Measurements from ENCODE around the gene ACMSD. TPM values are rescaled to one million over a fixed set of nuclear protein-coding genes. Genes with fewer than 3 reads are reported as not detected.
A peak's percentile ranks its signal among the peaks of the same experiment; 100 is the strongest.

Gene ACMSD
- total and polyA plus RNA-seq, 2 experiments from 2014 or later, result 0.11 TPM; not detected in 1

DNA sequence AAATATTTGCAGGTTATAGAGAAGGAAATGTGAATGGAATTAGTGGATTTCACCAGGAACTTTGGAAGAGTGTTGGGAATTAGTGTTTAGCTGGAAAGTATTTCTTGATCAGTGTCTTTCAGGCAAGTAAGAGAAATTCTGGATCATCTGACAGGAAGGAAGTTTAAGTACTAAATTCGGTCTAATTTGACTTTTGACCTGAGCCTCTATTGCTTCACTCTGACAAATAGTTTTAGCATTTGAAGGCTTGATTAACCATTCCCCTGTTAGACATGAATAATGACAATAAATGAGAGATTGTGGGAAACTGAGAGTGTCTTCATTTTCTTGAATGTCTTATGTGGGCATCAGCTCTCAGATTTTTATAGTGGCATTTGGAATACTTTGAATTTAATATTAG lies 96.2 kb downstream of the ACMSD start:
- no peak overlapping the region for H3K27ac ChIP-seq (ENCODE audit: low read depth)
- no peaks in the 10 kb centered on the region for H3K9me2 ChIP-seq (ENCODE audit: insufficient read depth)
- DNase-seq (ENCODE audit: low spot score), result no peak
- no peaks in the 10 kb centered on the region for H3F3A ChIP-seq (replicated peaks; ENCODE audit: low read depth)
- no peak overlapping the region for H3K4me3 Mint-ChIP-seq
- peaks cover 10% of the 10 kb centered on the region; the same call in 1 of the 2 replicates for H3K36me3 ChIP-seq (ENCODE audit: insufficient read depth)
- no peak for TF ChIP-seq STAT1 (IDR thresholded peaks at IDR 0.05; ENCODE audit: unreplicated experiment)
- TF ChIP-seq, protein P1, sequence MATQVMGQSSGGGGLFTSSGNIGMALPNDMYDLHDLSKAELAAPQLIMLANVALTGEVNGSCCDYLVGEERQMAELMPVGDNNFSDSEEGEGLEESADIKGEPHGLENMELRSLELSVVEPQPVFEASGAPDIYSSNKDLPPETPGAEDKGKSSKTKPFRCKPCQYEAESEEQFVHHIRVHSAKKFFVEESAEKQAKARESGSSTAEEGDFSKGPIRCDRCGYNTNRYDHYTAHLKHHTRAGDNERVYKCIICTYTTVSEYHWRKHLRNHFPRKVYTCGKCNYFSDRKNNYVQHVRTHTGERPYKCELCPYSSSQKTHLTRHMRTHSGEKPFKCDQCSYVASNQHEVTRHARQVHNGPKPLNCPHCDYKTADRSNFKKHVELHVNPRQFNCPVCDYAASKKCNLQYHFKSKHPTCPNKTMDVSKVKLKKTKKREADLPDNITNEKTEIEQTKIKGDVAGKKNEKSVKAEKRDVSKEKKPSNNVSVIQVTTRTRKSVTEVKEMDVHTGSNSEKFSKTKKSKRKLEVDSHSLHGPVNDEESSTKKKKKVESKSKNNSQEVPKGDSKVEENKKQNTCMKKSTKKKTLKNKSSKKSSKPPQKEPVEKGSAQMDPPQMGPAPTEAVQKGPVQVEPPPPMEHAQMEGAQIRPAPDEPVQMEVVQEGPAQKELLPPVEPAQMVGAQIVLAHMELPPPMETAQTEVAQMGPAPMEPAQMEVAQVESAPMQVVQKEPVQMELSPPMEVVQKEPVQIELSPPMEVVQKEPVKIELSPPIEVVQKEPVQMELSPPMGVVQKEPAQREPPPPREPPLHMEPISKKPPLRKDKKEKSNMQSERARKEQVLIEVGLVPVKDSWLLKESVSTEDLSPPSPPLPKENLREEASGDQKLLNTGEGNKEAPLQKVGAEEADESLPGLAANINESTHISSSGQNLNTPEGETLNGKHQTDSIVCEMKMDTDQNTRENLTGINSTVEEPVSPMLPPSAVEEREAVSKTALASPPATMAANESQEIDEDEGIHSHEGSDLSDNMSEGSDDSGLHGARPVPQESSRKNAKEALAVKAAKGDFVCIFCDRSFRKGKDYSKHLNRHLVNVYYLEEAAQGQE (IDR thresholded peaks at IDR 0.05; ENCODE audit: unreplicated experiment), result no peak
- no peak for TF ChIP-seq ZNF114 (CRISPR knock-in tag; IDR thresholded peaks at IDR 0.05)
- TF ChIP-seq ZNF331 (CRISPR knock-in tag; IDR thresholded peaks at IDR 0.05; ENCODE audit: low read depth), result no peak
- no peak for TF ChIP-seq EZH2 (IDR thresholded peaks at IDR 0.05; ENCODE audit: low read depth, unreplicated experiment)
- TF ChIP-seq JUNB (IDR thresholded peaks at IDR 0.05; ENCODE audit: unreplicated experiment), result no peak
- no peak for TF ChIP-seq NANOG (IDR thresholded peaks at IDR 0.05; ENCODE audit: borderline replicate concordance)
- TF ChIP-seq POLR2AphosphoS5 (IDR thresholded peaks at IDR 0.05; ENCODE audit: low read depth), result no peak
- TF ChIP-seq, protein P2, sequence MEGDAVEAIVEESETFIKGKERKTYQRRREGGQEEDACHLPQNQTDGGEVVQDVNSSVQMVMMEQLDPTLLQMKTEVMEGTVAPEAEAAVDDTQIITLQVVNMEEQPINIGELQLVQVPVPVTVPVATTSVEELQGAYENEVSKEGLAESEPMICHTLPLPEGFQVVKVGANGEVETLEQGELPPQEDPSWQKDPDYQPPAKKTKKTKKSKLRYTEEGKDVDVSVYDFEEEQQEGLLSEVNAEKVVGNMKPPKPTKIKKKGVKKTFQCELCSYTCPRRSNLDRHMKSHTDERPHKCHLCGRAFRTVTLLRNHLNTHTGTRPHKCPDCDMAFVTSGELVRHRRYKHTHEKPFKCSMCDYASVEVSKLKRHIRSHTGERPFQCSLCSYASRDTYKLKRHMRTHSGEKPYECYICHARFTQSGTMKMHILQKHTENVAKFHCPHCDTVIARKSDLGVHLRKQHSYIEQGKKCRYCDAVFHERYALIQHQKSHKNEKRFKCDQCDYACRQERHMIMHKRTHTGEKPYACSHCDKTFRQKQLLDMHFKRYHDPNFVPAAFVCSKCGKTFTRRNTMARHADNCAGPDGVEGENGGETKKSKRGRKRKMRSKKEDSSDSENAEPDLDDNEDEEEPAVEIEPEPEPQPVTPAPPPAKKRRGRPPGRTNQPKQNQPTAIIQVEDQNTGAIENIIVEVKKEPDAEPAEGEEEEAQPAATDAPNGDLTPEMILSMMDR (conservative IDR thresholded peaks at IDR 0.05; ENCODE audit: low read depth in 2 of 2), result no peak
- TF ChIP-seq, protein P3, sequence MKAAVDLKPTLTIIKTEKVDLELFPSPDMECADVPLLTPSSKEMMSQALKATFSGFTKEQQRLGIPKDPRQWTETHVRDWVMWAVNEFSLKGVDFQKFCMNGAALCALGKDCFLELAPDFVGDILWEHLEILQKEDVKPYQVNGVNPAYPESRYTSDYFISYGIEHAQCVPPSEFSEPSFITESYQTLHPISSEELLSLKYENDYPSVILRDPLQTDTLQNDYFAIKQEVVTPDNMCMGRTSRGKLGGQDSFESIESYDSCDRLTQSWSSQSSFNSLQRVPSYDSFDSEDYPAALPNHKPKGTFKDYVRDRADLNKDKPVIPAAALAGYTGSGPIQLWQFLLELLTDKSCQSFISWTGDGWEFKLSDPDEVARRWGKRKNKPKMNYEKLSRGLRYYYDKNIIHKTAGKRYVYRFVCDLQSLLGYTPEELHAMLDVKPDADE (IDR thresholded peaks at IDR 0.05), result no peak
- TF ChIP-seq CREB1 (CRISPR knock-in tag; IDR thresholded peaks at IDR 0.05; ENCODE audit: low read depth), result no peak
- no peak for TF ChIP-seq EZH2phosphoT487 (IDR thresholded peaks at IDR 0.05; ENCODE audit: unreplicated experiment)
- TF ChIP-seq, protein P4, sequence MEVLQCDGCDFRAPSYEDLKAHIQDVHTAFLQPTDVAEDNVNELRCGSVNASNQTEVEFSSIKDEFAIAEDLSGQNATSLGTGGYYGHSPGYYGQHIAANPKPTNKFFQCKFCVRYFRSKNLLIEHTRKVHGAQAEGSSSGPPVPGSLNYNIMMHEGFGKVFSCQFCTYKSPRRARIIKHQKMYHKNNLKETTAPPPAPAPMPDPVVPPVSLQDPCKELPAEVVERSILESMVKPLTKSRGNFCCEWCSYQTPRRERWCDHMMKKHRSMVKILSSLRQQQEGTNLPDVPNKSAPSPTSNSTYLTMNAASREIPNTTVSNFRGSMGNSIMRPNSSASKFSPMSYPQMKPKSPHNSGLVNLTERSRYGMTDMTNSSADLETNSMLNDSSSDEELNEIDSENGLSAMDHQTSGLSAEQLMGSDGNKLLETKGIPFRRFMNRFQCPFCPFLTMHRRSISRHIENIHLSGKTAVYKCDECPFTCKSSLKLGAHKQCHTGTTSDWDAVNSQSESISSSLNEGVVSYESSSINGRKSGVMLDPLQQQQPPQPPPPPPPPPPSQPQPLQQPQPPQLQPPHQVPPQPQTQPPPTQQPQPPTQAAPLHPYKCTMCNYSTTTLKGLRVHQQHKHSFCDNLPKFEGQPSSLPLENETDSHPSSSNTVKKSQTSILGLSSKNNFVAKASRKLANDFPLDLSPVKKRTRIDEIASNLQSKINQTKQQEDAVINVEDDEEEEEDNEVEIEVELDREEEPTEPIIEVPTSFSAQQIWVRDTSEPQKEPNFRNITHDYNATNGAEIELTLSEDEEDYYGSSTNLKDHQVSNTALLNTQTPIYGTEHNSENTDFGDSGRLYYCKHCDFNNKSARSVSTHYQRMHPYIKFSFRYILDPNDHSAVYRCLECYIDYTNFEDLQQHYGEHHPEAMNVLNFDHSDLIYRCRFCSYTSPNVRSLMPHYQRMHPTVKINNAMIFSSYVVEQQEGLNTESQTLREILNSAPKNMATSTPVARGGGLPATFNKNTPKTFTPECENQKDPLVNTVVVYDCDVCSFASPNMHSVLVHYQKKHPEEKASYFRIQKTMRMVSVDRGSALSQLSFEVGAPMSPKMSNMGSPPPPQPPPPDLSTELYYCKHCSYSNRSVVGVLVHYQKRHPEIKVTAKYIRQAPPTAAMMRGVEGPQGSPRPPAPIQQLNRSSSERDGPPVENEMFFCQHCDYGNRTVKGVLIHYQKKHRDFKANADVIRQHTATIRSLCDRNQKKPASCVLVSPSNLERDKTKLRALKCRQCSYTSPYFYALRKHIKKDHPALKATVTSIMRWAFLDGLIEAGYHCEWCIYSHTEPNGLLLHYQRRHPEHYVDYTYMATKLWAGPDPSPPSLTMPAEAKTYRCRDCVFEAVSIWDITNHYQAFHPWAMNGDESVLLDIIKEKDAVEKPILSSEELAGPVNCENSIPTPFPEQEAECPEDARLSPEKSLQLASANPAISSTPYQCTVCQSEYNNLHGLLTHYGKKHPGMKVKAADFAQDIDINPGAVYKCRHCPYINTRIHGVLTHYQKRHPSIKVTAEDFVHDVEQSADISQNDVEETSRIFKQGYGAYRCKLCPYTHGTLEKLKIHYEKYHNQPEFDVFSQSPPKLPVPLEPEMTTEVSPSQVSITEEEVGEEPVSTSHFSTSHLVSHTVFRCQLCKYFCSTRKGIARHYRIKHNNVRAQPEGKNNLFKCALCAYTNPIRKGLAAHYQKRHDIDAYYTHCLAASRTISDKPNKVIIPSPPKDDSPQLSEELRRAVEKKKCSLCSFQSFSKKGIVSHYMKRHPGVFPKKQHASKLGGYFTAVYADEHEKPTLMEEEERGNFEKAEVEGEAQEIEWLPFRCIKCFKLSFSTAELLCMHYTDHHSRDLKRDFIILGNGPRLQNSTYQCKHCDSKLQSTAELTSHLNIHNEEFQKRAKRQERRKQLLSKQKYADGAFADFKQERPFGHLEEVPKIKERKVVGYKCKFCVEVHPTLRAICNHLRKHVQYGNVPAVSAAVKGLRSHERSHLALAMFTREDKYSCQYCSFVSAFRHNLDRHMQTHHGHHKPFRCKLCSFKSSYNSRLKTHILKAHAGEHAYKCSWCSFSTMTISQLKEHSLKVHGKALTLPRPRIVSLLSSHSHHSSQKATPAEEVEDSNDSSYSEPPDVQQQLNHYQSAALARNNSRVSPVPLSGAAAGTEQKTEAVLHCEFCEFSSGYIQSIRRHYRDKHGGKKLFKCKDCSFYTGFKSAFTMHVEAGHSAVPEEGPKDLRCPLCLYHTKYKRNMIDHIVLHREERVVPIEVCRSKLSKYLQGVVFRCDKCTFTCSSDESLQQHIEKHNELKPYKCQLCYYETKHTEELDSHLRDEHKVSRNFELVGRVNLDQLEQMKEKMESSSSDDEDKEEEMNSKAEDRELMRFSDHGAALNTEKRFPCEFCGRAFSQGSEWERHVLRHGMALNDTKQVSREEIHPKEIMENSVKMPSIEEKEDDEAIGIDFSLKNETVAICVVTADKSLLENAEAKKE (CRISPR knock-in tag; IDR thresholded peaks at IDR 0.05), result no peak
- H3K4me1 ChIP-seq (ENCODE audit: insufficient read depth), result peaks cover 10% of the 10 kb centered on the region; the same call in 1 of the 2 replicates
- no peaks in the 10 kb centered on the region for H3K27me3 ChIP-seq (ENCODE audit: insufficient read depth)
- H3K36me3 Mint-ChIP-seq (ENCODE audit: low read depth), result peaks cover 37% of the 10 kb centered on the region; the same call in 2 of the 3 replicates
- peaks cover 18% of the 10 kb centered on the region for H3K4me1 Mint-ChIP-seq
- peak overlapping the region; percentile 11; the same call in 1 of the 2 replicates for H3K27ac Mint-ChIP-seq
- no peak overlapping the region for H2AFZ ChIP-seq
- peaks cover 53% of the 10 kb centered on the region for H4K20me1 ChIP-seq (replicated peaks; ENCODE audit: insufficient read depth)
- H3K4me2 ChIP-seq, result no peak overlapping the region
- H3K79me2 ChIP-seq (replicated peaks; ENCODE audit: insufficient read depth), result peaks cover 97% of the 10 kb centered on the region
- peaks cover 5% of the 10 kb centered on the region for H3K27me3 Mint-ChIP-seq (ENCODE audit: insufficient read depth, low read depth, poor library complexity)
- H3K4me3 ChIP-seq, result no peak overlapping the region
- no peak for ATAC-seq
- no peaks in the 10 kb centered on the region for H3K9me3 Mint-ChIP-seq

Data from GM23338 (cell line).